Stimulated activated naive CD4-positive, alpha-beta T cell (primary cell): Measurements from ENCODE around the gene MRPS24.
A peak's percentile ranks its signal among the peaks of the same experiment; 100 is the strongest.

ENCODE experiments used
- DNase-seq, 6 experiments: peaks; one replicate each; lab custom pipeline; 2025; lab: John Stamatoyannopoulos, UW

The MRPS24 gene

DNA sequence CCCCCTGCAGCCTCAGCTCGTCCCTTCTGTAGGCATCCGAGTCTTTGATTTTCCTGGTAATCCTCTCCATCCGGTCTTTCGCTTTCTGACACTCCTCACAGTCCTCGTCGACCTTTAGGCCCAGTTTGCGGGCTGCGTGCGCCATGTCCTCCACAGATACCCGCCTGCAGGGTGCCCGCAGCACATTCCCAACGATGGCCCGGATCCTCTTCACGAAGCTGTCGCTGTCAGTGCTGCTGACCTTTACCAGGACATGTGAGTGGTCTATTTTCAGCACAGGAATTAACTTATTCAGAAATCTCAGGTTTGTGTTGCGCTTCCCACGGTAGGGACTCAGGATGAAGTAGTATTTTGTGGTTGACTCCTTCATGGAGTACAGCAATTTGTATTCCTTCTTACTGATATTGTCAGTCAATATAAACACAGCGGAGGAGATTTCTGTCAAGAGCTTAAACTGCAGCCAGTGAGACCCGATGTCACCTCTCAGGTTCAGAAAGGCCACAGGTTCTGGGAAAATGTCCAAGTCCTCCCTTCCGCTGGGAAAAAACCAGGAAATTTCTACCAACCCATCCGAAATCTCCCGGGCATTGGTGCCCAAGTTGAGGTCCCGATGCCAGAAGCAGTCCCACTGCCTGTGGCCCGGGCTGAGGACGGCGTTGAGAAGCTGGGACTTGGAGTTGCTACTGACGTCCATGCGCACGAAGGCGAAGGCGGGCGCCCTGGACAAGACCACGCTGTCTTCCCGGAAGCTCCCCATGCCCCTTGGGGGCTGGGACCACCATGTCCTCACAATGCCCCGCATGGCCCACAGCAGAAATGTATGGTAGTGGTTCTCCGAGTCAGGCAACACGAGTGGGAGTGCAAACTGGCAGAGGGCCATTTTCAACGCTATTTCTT is 8.9 kb upstream of the MRPS24 start:
- no peak for DNase-seq

DNA sequence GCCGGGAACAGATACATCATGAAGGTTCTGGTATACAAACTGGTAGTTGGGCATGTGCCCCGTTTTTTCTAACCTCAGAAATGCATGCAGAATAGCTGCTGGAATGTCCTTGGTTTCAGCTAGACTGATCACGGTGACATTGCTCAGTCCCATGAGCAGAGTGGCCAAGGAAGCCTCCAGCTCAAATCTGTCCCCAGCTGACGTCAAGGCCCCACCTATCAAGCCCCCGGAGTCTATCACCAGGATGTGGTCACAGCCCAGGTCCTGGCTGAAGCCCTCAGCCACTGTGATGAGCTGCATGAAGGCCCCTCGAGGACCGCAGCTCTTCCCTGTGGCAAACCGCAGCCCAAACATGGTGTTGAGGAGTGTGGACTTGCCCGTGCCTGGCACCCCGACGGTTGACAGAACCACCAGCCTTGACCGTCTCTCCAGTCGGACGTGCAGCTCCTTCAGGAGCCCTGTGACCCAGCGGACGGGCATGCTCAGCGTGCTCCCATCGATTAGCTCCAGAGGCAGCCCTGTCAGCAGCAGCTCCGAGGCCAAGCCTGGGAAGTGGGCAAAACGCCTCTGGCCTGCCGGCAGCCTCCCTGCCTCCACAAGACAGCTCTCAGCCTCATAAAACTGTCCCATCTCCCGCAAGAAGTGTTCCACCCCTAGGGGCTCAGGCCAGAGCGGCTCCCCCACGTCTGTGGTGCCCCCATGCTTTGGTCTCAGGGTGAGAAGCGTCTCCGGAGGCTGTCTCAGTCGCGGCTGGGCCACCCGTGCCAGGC is 7.8 kb upstream of the MRPS24 start:
- DNase-seq, result no peak

DNA sequence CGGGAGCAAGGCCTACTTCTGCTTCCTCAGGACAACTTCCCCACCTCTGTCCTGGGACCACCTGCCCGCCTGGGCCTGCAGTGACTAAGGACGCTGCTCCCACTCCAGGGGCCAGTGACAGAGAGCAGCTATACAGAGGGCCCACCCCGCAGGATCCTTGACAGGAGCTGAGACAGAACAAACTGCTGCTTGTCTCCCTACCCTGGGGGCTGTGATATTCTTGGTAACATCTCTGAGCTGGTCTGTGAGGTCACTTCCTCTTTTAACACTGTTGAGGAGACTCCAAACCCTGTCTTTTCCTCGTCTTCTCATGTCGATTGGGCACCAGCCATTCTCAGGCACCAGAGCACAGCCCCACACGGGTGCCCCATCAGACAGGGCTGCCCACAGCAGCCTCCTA is 6.9 kb upstream of the MRPS24 start:
- DNase-seq, result no peak

- no peak for DNase-seq
These were observed 4.0 kb upstream of the MRPS24 start for GRCh38 chr7:43873300-43873699.

GRCh38 chr7:43872406-43873110 is 3.2 kb upstream of the MRPS24 start:
- no peak for DNase-seq

DNA sequence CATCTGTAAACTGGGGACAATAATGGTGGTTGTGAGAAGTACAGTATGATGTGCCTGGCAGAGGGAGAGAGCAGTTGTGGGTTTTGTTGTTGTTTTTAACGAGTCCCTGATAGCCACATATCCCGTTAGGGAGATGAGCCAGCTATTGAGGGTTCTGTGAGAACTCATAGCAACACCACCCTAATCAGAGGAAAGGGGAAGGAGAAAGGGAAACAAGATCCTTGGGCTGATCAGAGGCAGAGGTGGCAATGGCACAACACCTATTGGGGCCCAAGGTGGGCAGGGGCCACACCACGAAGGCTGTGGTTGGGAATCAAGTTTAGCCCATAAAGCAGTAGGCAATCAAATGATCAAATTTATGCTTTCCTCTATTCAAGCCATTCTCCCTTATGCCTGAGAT is 1.7 kb upstream of the MRPS24 start:
- DNase-seq, result no peak

DNA sequence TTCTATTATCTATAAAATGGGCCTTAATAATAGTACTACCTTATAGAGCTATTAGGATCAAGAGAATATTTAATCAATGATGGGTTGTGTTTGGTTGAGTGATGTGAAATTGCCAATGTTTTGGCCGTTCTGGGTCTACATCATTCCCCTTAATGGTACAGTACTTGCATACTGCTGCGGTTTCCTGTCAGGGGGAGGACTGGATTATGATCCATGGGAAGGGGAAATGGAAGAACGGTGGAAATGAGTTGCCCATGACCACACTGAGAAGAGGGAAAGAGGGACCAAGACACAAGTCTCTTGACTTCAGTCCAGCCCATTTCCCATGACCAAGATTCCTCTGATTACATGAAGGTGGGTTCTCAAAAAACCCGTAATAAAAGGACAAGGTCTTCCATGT is 999 bp upstream of the MRPS24 start:
- no peak for DNase-seq

GRCh38 chr7:43869867-43870240 is 537 bp upstream of the MRPS24 start:
- no peak for DNase-seq

- peak in 1 of 6 experiments; percentile 30 for DNase-seq
These were observed 674 bp downstream of the MRPS24 start for GRCh38 chr7:43868681-43869005.

GRCh38 chr7:43868181-43868580 is 1.1 kb downstream of the MRPS24 start:
- no peak for DNase-seq

- no peak for DNase-seq
These were observed 4.0 kb downstream of the MRPS24 start for GRCh38 chr7:43865277-43865676.

GRCh38 chr7:43864126-43864525 is 5.2 kb downstream of the MRPS24 start:
- no peak for DNase-seq

- DNase-seq, result no peak
These were observed 12.3 kb downstream of the MRPS24 start for GRCh38 chr7:43856996-43857395.

DNA sequence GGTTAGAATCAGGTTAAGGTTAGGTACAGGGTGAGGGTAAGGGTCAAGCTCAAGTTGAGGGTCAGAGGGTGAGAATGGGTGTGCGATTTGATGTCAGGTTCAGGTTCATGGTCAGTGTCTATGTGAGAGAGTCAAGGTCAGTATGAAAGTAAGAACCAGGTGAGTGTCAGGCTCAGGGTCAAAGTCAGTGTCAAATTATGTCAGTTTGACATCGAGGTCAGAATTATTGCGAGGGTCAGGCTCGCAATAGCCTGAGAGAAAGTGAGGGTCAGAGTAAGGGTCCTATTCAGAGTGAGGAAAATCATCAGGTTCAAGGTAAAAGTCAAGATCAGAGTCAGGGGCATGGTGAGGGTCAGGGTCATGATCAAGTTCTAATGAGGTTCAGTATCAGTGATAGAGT is 13.0 kb downstream of the MRPS24 start:
- DNase-seq, result no peak

- no peak for DNase-seq
These were observed 14.1 kb downstream of the MRPS24 start for GRCh38 chr7:43855176-43855575.

DNA sequence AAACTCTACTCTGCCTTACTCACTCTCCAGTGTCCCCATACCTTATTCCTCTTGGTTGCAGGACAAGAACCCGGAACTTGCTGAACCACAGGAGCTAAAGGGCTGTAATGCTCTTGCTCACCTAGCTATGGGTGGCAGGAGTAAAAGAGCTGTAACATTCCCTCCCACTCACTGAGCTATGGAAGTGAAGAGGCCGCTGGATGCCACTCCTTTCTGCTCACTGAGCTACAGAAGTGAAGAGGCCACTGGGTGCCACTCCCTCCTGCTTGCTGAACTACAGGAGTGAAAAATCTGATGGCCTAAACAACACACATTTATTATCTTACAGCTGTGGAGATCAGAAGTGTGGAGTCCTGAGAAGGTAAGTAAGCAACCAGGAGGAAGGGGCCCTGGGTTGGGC is 17.5 kb downstream of the MRPS24 start:
- DNase-seq, result no peak

- no peak for DNase-seq
These were observed 18.8 kb downstream of the MRPS24 start for GRCh38 chr7:43850348-43851116.

GRCh38 chr7:43849047-43849446 is 20.3 kb downstream of the MRPS24 start:
- DNase-seq, result no peak

DNA sequence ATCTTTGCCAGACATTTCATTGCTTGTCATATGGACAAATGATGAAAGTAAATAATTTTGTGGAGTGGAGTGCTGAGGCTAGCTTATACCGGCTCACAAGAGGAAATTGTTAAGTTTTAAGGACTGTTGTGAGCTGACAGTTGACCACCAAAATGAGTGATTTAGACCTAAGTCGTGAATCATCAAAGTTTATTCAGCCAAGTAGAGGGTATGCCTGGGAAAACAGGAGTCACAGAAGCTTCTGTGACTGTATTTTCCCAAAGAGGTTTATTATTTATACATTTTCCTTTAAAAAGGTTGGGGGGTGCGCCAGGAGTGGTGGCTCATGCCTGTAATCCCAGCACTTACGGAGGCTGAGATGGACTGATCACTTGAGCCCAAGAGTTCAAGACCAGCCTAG is 21.8 kb downstream of the MRPS24 start:
- no peak for DNase-seq

DNA sequence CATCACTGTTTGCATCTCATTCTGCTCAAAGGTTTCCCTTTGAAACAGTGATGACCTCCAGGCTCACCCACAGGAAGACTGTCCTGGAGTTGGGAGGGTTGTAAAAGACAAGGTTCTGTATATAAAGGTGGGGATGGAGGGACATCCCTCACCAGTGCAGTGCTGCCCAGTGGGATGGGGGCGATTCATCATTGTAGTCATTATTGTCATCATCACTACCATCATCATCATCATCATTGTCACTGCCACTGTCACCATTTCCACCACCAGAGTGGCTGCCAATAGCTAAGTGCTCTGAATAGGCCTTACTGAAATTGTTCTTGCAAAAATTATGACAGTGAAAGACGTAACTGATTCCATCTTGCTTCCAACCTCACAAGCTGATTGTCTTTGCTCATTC is 24.7 kb downstream of the MRPS24 start:
- no peak for DNase-seq

DNA sequence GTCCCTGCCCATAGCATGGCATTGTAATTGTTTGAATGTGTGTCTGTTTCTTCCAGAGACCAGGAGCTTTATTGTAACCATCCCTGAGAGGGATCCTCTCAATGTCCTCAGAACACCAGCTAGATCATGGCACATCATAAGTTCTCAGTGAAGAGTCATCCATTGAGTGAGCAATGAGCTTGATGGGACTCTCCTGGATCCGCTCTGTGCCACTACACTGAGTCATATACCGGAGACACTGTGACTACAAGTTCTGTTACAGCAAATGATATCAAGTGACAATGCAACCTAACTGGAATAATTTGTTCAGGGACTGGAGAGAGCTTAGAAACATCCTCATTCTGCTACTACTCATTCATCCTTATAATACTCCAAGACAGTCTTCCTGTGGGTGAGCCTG is 25.1 kb downstream of the MRPS24 start:
- no peak for DNase-seq

GRCh38 chr7:43843296-43843695 is 26.0 kb downstream of the MRPS24 start:
- DNase-seq, result no peak
